ENCODE measurements around the gene CCDC7.
A peak's percentile ranks its signal among the peaks of the same experiment; 100 is the strongest.
"Not testable (repeated sequence)": the region's sequence is repeated elsewhere in the genome, so short reads cannot be mapped to it uniquely, and the experiment has no call there.

The CCDC7 gene

GRCh38 chr10:32744321-32744720 is 298.4 kb downstream of the CCDC7 start:
- Histone ChIP-seq H3K27me3 (ENCODE audit: control insufficient read depth in 5 of 5, insufficient read depth in 4 of 5, low read length in 5 of 5) (no peaks in the 10 kb centered on the region), H3K9me3 (ENCODE audit: control insufficient read depth in 5 of 5, low read length in 5 of 5) (peaks cover 0 to 6% (median 3%) of the 10 kb centered on the region in 5 donors), H3K4me1 (ENCODE audit: control insufficient read depth in 5 of 5, insufficient read depth in 5 of 5, low read length in 5 of 5) (no peaks in the 10 kb centered on the region), H3K27ac (ENCODE audit: low read depth, low read length) (no peak overlapping the region), H3K4me3 (ENCODE audit: low read depth in 1 of 5, low read length in 5 of 5) (no peak overlapping the region), H3K9ac (ENCODE audit: low read length in 5 of 5) (no peak overlapping the region), H3K36me3 (ENCODE audit: control insufficient read depth in 5 of 5, insufficient read depth in 5 of 5, low read length in 5 of 5) (peaks cover 0 to 12% (median 10%) of the 10 kb centered on the region in 5 donors)

GRCh38 chr10:32746869-32747268 is 300.9 kb downstream of the CCDC7 start:
- Histone ChIP-seq H3K4me3 (ENCODE audit: low read depth in 1 of 5, low read length in 5 of 5) (no peak overlapping the region), H3K9me3 (ENCODE audit: control insufficient read depth in 5 of 5, low read length in 5 of 5) (peaks cover 0 to 9% (median 3%) of the 10 kb centered on the region in 5 donors), H3K9ac (ENCODE audit: low read length in 5 of 5) (no peak overlapping the region), H3K4me1 (ENCODE audit: control insufficient read depth in 5 of 5, insufficient read depth in 5 of 5, low read length in 5 of 5) (no peaks in the 10 kb centered on the region), H3K27me3 (ENCODE audit: control insufficient read depth in 5 of 5, insufficient read depth in 4 of 5, low read length in 5 of 5) (no peaks in the 10 kb centered on the region), H3K27ac (ENCODE audit: low read depth, low read length) (no peak overlapping the region), H3K36me3 (ENCODE audit: control insufficient read depth in 5 of 5, insufficient read depth in 5 of 5, low read length in 5 of 5) (peaks cover 0 to 12% (median 10%) of the 10 kb centered on the region in 5 donors)

GRCh38 chr10:32751582-32751981 is 305.6 kb downstream of the CCDC7 start:
- Histone ChIP-seq H3K4me3 (ENCODE audit: low read depth in 1 of 5, low read length in 5 of 5) (no peak overlapping the region), H3K9ac (ENCODE audit: low read length in 5 of 5) (no peak overlapping the region), H3K4me1 (ENCODE audit: control insufficient read depth in 5 of 5, insufficient read depth in 5 of 5, low read length in 5 of 5) (no peaks in the 10 kb centered on the region), H3K27ac (ENCODE audit: low read depth, low read length) (no peak overlapping the region), H3K36me3 (ENCODE audit: control insufficient read depth in 5 of 5, insufficient read depth in 5 of 5, low read length in 5 of 5) (peaks cover 0 to 4% (median 3%) of the 10 kb centered on the region in 5 donors), H3K9me3 (ENCODE audit: control insufficient read depth in 5 of 5, low read length in 5 of 5) (peaks cover 0 to 13% (median 3%) of the 10 kb centered on the region in 5 donors), H3K27me3 (ENCODE audit: control insufficient read depth in 5 of 5, insufficient read depth in 4 of 5, low read length in 5 of 5) (no peaks in the 10 kb centered on the region)

GRCh38 chr10:32754900-32755299 is 309.0 kb downstream of the CCDC7 start:
- not testable (repeated sequence) for H3K9ac ChIP-seq (ENCODE audit: low read length in 5 of 5)

GRCh38 chr10:32771217-32771616 is 325.3 kb downstream of the CCDC7 start:
- Histone ChIP-seq H3K27me3 (ENCODE audit: control insufficient read depth in 5 of 5, insufficient read depth in 4 of 5, low read length in 5 of 5) (no peaks in the 10 kb centered on the region), H3K4me1 (ENCODE audit: control insufficient read depth in 5 of 5, insufficient read depth in 5 of 5, low read length in 5 of 5) (no peaks in the 10 kb centered on the region), H3K9me3 (ENCODE audit: control insufficient read depth in 5 of 5, low read length in 5 of 5) (peaks cover 3 to 31% (median 30%) of the 10 kb centered on the region in 5 donors), H3K9ac (ENCODE audit: low read length in 5 of 5) (no peak overlapping the region), H3K36me3 (ENCODE audit: control insufficient read depth in 5 of 5, insufficient read depth in 5 of 5, low read length in 5 of 5) (no peaks in the 10 kb centered on the region), H3K4me3 (ENCODE audit: low read depth in 1 of 5, low read length in 5 of 5) (peak overlapping the region in 2 of 5 donors; percentile 14 to 36), H3K27ac (ENCODE audit: low read depth, low read length) (no peak overlapping the region)

More at GRCh38 chr10:32754900-32755299, 309.0 kb downstream of the CCDC7 start:
- not testable (repeated sequence) for H3K36me3 ChIP-seq (ENCODE audit: control insufficient read depth in 5 of 5, insufficient read depth in 5 of 5, low read length in 5 of 5); H3K27me3 ChIP-seq (ENCODE audit: control insufficient read depth in 5 of 5, insufficient read depth in 4 of 5, low read length in 5 of 5); H3K9me3 ChIP-seq (ENCODE audit: control insufficient read depth in 5 of 5, low read length in 5 of 5); H3K27ac ChIP-seq (ENCODE audit: low read depth, low read length); H3K4me1 ChIP-seq (ENCODE audit: control insufficient read depth in 5 of 5, insufficient read depth in 5 of 5, low read length in 5 of 5)
- H3K4me3 ChIP-seq (ENCODE audit: low read depth in 1 of 5, low read length in 5 of 5) = peak overlapping the region in 1 of 5 donors; percentile 7

GRCh38 chr10:32773105-32773504 is 327.2 kb downstream of the CCDC7 start:
- no peaks in the 10 kb centered on the region for H3K36me3 ChIP-seq (ENCODE audit: control insufficient read depth in 5 of 5, insufficient read depth in 5 of 5, low read length in 5 of 5)
- H3K9me3 ChIP-seq (ENCODE audit: control insufficient read depth in 5 of 5, low read length in 5 of 5) = peaks cover 3 to 28% (median 21%) of the 10 kb centered on the region in 5 donors
- no peak overlapping the region for H3K27ac ChIP-seq (ENCODE audit: low read depth, low read length)
- H3K4me3 ChIP-seq (ENCODE audit: low read depth in 1 of 5, low read length in 5 of 5) = no peak overlapping the region
- no peak overlapping the region for H3K9ac ChIP-seq (ENCODE audit: low read length in 5 of 5)
- no peaks in the 10 kb centered on the region for H3K27me3 ChIP-seq (ENCODE audit: control insufficient read depth in 5 of 5, insufficient read depth in 4 of 5, low read length in 5 of 5)
- no peaks in the 10 kb centered on the region for H3K4me1 ChIP-seq (ENCODE audit: control insufficient read depth in 5 of 5, insufficient read depth in 5 of 5, low read length in 5 of 5)

- H3K27me3 ChIP-seq (ENCODE audit: control insufficient read depth in 5 of 5, insufficient read depth in 4 of 5, low read length in 5 of 5) = no peaks in the 10 kb centered on the region
- H3K4me3 ChIP-seq (ENCODE audit: low read depth in 1 of 5, low read length in 5 of 5) = no peak overlapping the region
- no peak overlapping the region for H3K27ac ChIP-seq (ENCODE audit: low read depth, low read length)
- peaks cover 3 to 16% (median 11%) of the 10 kb centered on the region in 5 donors for H3K9me3 ChIP-seq (ENCODE audit: control insufficient read depth in 5 of 5, low read length in 5 of 5)
- no peaks in the 10 kb centered on the region for H3K36me3 ChIP-seq (ENCODE audit: control insufficient read depth in 5 of 5, insufficient read depth in 5 of 5, low read length in 5 of 5)
- H3K9ac ChIP-seq (ENCODE audit: low read length in 5 of 5) = no peak overlapping the region
- H3K4me1 ChIP-seq (ENCODE audit: control insufficient read depth in 5 of 5, insufficient read depth in 5 of 5, low read length in 5 of 5) = no peaks in the 10 kb centered on the region
Measured at GRCh38 chr10:32786968-32787367, 341.0 kb downstream of the CCDC7 start.

GRCh38 chr10:32787690-32788284 is 341.8 kb downstream of the CCDC7 start:
- Histone ChIP-seq H3K36me3 (ENCODE audit: control insufficient read depth in 5 of 5, insufficient read depth in 5 of 5, low read length in 5 of 5) (no peaks in the 10 kb centered on the region), H3K27ac (ENCODE audit: low read depth, low read length) (no peak overlapping the region), H3K9ac (ENCODE audit: low read length in 5 of 5) (no peak overlapping the region), H3K9me3 (ENCODE audit: control insufficient read depth in 5 of 5, low read length in 5 of 5) (peaks cover 3 to 16% (median 11%) of the 10 kb centered on the region in 5 donors), H3K27me3 (ENCODE audit: control insufficient read depth in 5 of 5, insufficient read depth in 4 of 5, low read length in 5 of 5) (no peaks in the 10 kb centered on the region), H3K4me1 (ENCODE audit: control insufficient read depth in 5 of 5, insufficient read depth in 5 of 5, low read length in 5 of 5) (no peaks in the 10 kb centered on the region), H3K4me3 (ENCODE audit: low read depth in 1 of 5, low read length in 5 of 5) (no peak overlapping the region)

- H3K4me1 ChIP-seq (ENCODE audit: control insufficient read depth in 5 of 5, insufficient read depth in 5 of 5, low read length in 5 of 5) = no peaks in the 10 kb centered on the region
- H3K36me3 ChIP-seq (ENCODE audit: control insufficient read depth in 5 of 5, insufficient read depth in 5 of 5, low read length in 5 of 5) = no peaks in the 10 kb centered on the region
- H3K27me3 ChIP-seq (ENCODE audit: control insufficient read depth in 5 of 5, insufficient read depth in 4 of 5, low read length in 5 of 5) = no peaks in the 10 kb centered on the region
- H3K4me3 ChIP-seq (ENCODE audit: low read depth in 1 of 5, low read length in 5 of 5) = no peak overlapping the region
- H3K9me3 ChIP-seq (ENCODE audit: control insufficient read depth in 5 of 5, low read length in 5 of 5) = peaks cover 3 to 16% (median 11%) of the 10 kb centered on the region in 5 donors
- H3K9ac ChIP-seq (ENCODE audit: low read length in 5 of 5) = no peak overlapping the region
- H3K27ac ChIP-seq (ENCODE audit: low read depth, low read length) = no peak overlapping the region
Measured at GRCh38 chr10:32788359-32788758, 342.4 kb downstream of the CCDC7 start.

- no peaks in the 10 kb centered on the region for H3K27me3 ChIP-seq (ENCODE audit: control insufficient read depth in 5 of 5, insufficient read depth in 4 of 5, low read length in 5 of 5)
- H3K4me1 ChIP-seq (ENCODE audit: control insufficient read depth in 5 of 5, insufficient read depth in 5 of 5, low read length in 5 of 5) = no peaks in the 10 kb centered on the region
- H3K36me3 ChIP-seq (ENCODE audit: control insufficient read depth in 5 of 5, insufficient read depth in 5 of 5, low read length in 5 of 5) = no peaks in the 10 kb centered on the region
- H3K9ac ChIP-seq (ENCODE audit: low read length in 5 of 5) = no peak overlapping the region
- H3K27ac ChIP-seq (ENCODE audit: low read depth, low read length) = no peak overlapping the region
- peaks cover 3 to 16% (median 11%) of the 10 kb centered on the region in 5 donors for H3K9me3 ChIP-seq (ENCODE audit: control insufficient read depth in 5 of 5, low read length in 5 of 5)
- no peak overlapping the region for H3K4me3 ChIP-seq (ENCODE audit: low read depth in 1 of 5, low read length in 5 of 5)
Measured at GRCh38 chr10:32790483-32790882, 344.5 kb downstream of the CCDC7 start.
